Activated naive CD8-positive, alpha-beta T cell (primary cell): Measurements from ENCODE around the gene FAM78B.
A peak's percentile ranks its signal among the peaks of the same experiment; 100 is the strongest.

ENCODE experiments used
- H3K27ac Mint-ChIP-seq: one replicate; pipeline ENCODE4 v1.8.0; 2021; ENCODE audit warnings: mixed read lengths
- H3K27me3 Mint-ChIP-seq: one replicate; pipeline ENCODE4 v1.8.0; 2021; ENCODE audit warnings: mixed read lengths
- H3K36me3 Mint-ChIP-seq: one replicate; pipeline ENCODE4 v1.8.0; 2021; ENCODE audit warnings: mixed read lengths
- H3K4me1 Mint-ChIP-seq: one replicate; pipeline ENCODE4 v1.8.0; 2021; ENCODE audit warnings: low read depth, mixed read lengths
- H3K4me3 Mint-ChIP-seq: one replicate; pipeline ENCODE4 v1.8.0; 2021; ENCODE audit warnings: mild to moderate bottlenecking, mixed read lengths
- H3K9me3 Mint-ChIP-seq: one replicate; pipeline ENCODE4 v1.8.0; 2021; ENCODE audit warnings: low read depth, mixed read lengths

FAM78B gene

GRCh38 chr1:166172106-166172505 lies 5.3 kb upstream of the FAM78B start:
- H3K4me1 Mint-ChIP-seq, result peaks cover 23% of the 10 kb centered on the region
- H3K27me3 Mint-ChIP-seq, result peaks cover 11% of the 10 kb centered on the region
- no peak overlapping the region for H3K4me3 Mint-ChIP-seq
- H3K9me3 Mint-ChIP-seq, result no peaks in the 10 kb centered on the region
- H3K36me3 Mint-ChIP-seq, result no peaks in the 10 kb centered on the region
- H3K27ac Mint-ChIP-seq, result no peak overlapping the region

GRCh38 chr1:166170726-166171125 lies 3.9 kb upstream of the FAM78B start:
- Mint-ChIP-seq H3K27ac (peak overlapping the region; percentile 64), H3K27me3 (peaks cover 8% of the 10 kb centered on the region), H3K36me3 (no peaks in the 10 kb centered on the region), H3K4me1 (peaks cover 25% of the 10 kb centered on the region), H3K9me3 (no peaks in the 10 kb centered on the region), H3K4me3 (no peak overlapping the region)

- Mint-ChIP-seq H3K4me3 (peak overlapping the region; percentile 33), H3K9me3 (no peaks in the 10 kb centered on the region), H3K27me3 (peaks cover 11% of the 10 kb centered on the region), H3K36me3 (no peaks in the 10 kb centered on the region), H3K27ac (peak overlapping the region; percentile 64), H3K4me1 (peaks cover 29% of the 10 kb centered on the region)
Observed at GRCh38 chr1:166170075-166170474, 3.3 kb upstream of the FAM78B start.

GRCh38 chr1:166169182-166169581 lies 2.4 kb upstream of the FAM78B start:
- Mint-ChIP-seq H3K36me3 (no peaks in the 10 kb centered on the region), H3K4me1 (peaks cover 32% of the 10 kb centered on the region), H3K9me3 (no peaks in the 10 kb centered on the region), H3K27ac (no peak overlapping the region), H3K4me3 (no peak overlapping the region), H3K27me3 (peaks cover 11% of the 10 kb centered on the region)

GRCh38 chr1:166167572-166167925 lies 748 bp upstream of the FAM78B start:
- Mint-ChIP-seq H3K4me1 (peaks cover 32% of the 10 kb centered on the region), H3K27me3 (peaks cover 15% of the 10 kb centered on the region), H3K36me3 (no peaks in the 10 kb centered on the region), H3K4me3 (peak overlapping the region; percentile 81), H3K27ac (peak overlapping the region; percentile 13), H3K9me3 (no peaks in the 10 kb centered on the region)

GRCh38 chr1:166166329-166166697 lies 488 bp downstream of the FAM78B start:
- Mint-ChIP-seq H3K4me1 (peaks cover 32% of the 10 kb centered on the region), H3K36me3 (no peaks in the 10 kb centered on the region), H3K4me3 (no peak overlapping the region), H3K9me3 (no peaks in the 10 kb centered on the region), H3K27ac (no peak overlapping the region), H3K27me3 (peaks cover 23% of the 10 kb centered on the region)

GRCh38 chr1:166165661-166166328 lies 1.0 kb downstream of the FAM78B start:
- no peaks in the 10 kb centered on the region for H3K9me3 Mint-ChIP-seq
- H3K4me1 Mint-ChIP-seq, result peaks cover 32% of the 10 kb centered on the region
- peaks cover 23% of the 10 kb centered on the region for H3K27me3 Mint-ChIP-seq
- H3K27ac Mint-ChIP-seq, result no peak overlapping the region
- no peaks in the 10 kb centered on the region for H3K36me3 Mint-ChIP-seq
- H3K4me3 Mint-ChIP-seq, result peak overlapping the region; percentile 83

GRCh38 chr1:166164995-166165660 lies 1.7 kb downstream of the FAM78B start:
- H3K27ac Mint-ChIP-seq, result no peak overlapping the region
- peaks cover 21% of the 10 kb centered on the region for H3K27me3 Mint-ChIP-seq
- H3K4me1 Mint-ChIP-seq, result peaks cover 26% of the 10 kb centered on the region
- H3K4me3 Mint-ChIP-seq, result peak overlapping the region; percentile 83
- no peaks in the 10 kb centered on the region for H3K9me3 Mint-ChIP-seq
- no peaks in the 10 kb centered on the region for H3K36me3 Mint-ChIP-seq

GRCh38 chr1:166164646-166164994 lies 2.2 kb downstream of the FAM78B start:
- H3K27me3 Mint-ChIP-seq, result peaks cover 19% of the 10 kb centered on the region
- H3K4me1 Mint-ChIP-seq, result peaks cover 21% of the 10 kb centered on the region
- H3K4me3 Mint-ChIP-seq, result peak overlapping the region; percentile 83
- no peaks in the 10 kb centered on the region for H3K9me3 Mint-ChIP-seq
- no peak overlapping the region for H3K27ac Mint-ChIP-seq
- H3K36me3 Mint-ChIP-seq, result no peaks in the 10 kb centered on the region

- H3K27me3 Mint-ChIP-seq, result peaks cover 13% of the 10 kb centered on the region
- H3K9me3 Mint-ChIP-seq, result no peaks in the 10 kb centered on the region
- H3K4me1 Mint-ChIP-seq, result no peaks in the 10 kb centered on the region
- no peak overlapping the region for H3K27ac Mint-ChIP-seq
- no peaks in the 10 kb centered on the region for H3K36me3 Mint-ChIP-seq
- H3K4me3 Mint-ChIP-seq, result no peak overlapping the region
Observed at GRCh38 chr1:166159656-166160055, 7.1 kb downstream of the FAM78B start.

GRCh38 chr1:166156674-166157073 lies 10.1 kb downstream of the FAM78B start:
- H3K4me1 Mint-ChIP-seq, result no peaks in the 10 kb centered on the region
- H3K27ac Mint-ChIP-seq, result no peak overlapping the region
- H3K9me3 Mint-ChIP-seq, result no peaks in the 10 kb centered on the region
- no peak overlapping the region for H3K4me3 Mint-ChIP-seq
- peaks cover 5% of the 10 kb centered on the region for H3K27me3 Mint-ChIP-seq
- H3K36me3 Mint-ChIP-seq, result no peaks in the 10 kb centered on the region

GRCh38 chr1:166155108-166155507 lies 11.7 kb downstream of the FAM78B start:
- Mint-ChIP-seq H3K4me3 (no peak overlapping the region), H3K9me3 (no peaks in the 10 kb centered on the region), H3K36me3 (no peaks in the 10 kb centered on the region), H3K27ac (no peak overlapping the region), H3K27me3 (peaks cover 2% of the 10 kb centered on the region), H3K4me1 (no peaks in the 10 kb centered on the region)

- no peak overlapping the region for H3K4me3 Mint-ChIP-seq
- H3K27me3 Mint-ChIP-seq, result peaks cover 2% of the 10 kb centered on the region
- H3K36me3 Mint-ChIP-seq, result no peaks in the 10 kb centered on the region
- H3K9me3 Mint-ChIP-seq, result no peaks in the 10 kb centered on the region
- H3K27ac Mint-ChIP-seq, result no peak overlapping the region
- no peaks in the 10 kb centered on the region for H3K4me1 Mint-ChIP-seq
Observed at GRCh38 chr1:166153525-166154314, 13.1 kb downstream of the FAM78B start.

- H3K27ac Mint-ChIP-seq, result no peak overlapping the region
- no peaks in the 10 kb centered on the region for H3K36me3 Mint-ChIP-seq
- H3K4me3 Mint-ChIP-seq, result no peak overlapping the region
- peaks cover 2% of the 10 kb centered on the region for H3K27me3 Mint-ChIP-seq
- no peaks in the 10 kb centered on the region for H3K4me1 Mint-ChIP-seq
- H3K9me3 Mint-ChIP-seq, result peaks cover 3% of the 10 kb centered on the region
Observed at GRCh38 chr1:166152978-166153377, 13.8 kb downstream of the FAM78B start.

GRCh38 chr1:166151804-166152203 lies 15.0 kb downstream of the FAM78B start:
- Mint-ChIP-seq H3K9me3 (peaks cover 3% of the 10 kb centered on the region), H3K4me3 (no peak overlapping the region), H3K36me3 (no peaks in the 10 kb centered on the region), H3K27me3 (peaks cover 2% of the 10 kb centered on the region), H3K4me1 (no peaks in the 10 kb centered on the region), H3K27ac (no peak overlapping the region)
